Measurements from ENCODE around the gene FAM168A.

- no peak for TF ChIP-seq CTCF (conservative IDR thresholded peaks at IDR 0.05; ENCODE audit: low read length)
- no peak for TF ChIP-seq EZH2phosphoT487 (IDR thresholded peaks at IDR 0.05; ENCODE audit: borderline replicate concordance, low read depth, low read length)
Measured at GRCh38 chr11:73393011-73393380, 204.9 kb downstream of the FAM168A start.
